ENCODE measurements around the gene LAMA1. TPM values are rescaled to one million over a fixed set of nuclear protein-coding genes. Genes with fewer than 3 reads are reported as not detected.
"Not testable (repeated sequence)": the region's sequence is repeated elsewhere in the genome, so short reads cannot be mapped to it uniquely, and the experiment has no call there.

The LAMA1 gene
- total and polyA plus RNA-seq, 4 experiments from 2014 or later = not detected

GRCh38 chr18:7155092-7155491, 37.5 kb upstream of the LAMA1 start:
- ChIA-PET CTCF (ENCODE audit: partially characterized antibody) (no interaction called here), POLR2A (ENCODE audit: partially characterized antibody) (no interaction called here)
- intact Hi-C loops (cut with micrococcal nuclease) = no loop called here
- H3K27me3 Mint-ChIP-seq = no peaks in the 10 kb centered on the region
- peaks cover 0 to 3% (median 0%) of the 10 kb centered on the region in 8 donors for H3K9me3 Mint-ChIP-seq
- Histone ChIP-seq H3K9me3 (ENCODE audit: control insufficient read depth in 1 of 2, low read length in 2 of 2) (no peaks in the 10 kb centered on the region), H3K27ac (ENCODE audit: low read depth, low read length) (no peak overlapping the region), H3K27me3 (ENCODE audit: insufficient read depth, low read length) (no peaks in the 10 kb centered on the region), H3K4me1 (ENCODE audit: insufficient read depth, low read length) (no peaks in the 10 kb centered on the region), H3K36me3 (ENCODE audit: insufficient read depth, low read length) (no peaks in the 10 kb centered on the region), H3K4me3 (ENCODE audit: low read length in 2 of 2) (no peak overlapping the region)
- H3K27ac Mint-ChIP-seq = no peak overlapping the region
- H3K4me1 Mint-ChIP-seq = no peaks in the 10 kb centered on the region
- no peaks in the 10 kb centered on the region for H3K36me3 Mint-ChIP-seq
- no peak for DNase-seq
- no peak overlapping the region for H3K4me3 Mint-ChIP-seq

GRCh38 chr18:7152440-7152839, 34.8 kb upstream of the LAMA1 start:
- no peaks in the 10 kb centered on the region for H3K4me1 ChIP-seq (ENCODE audit: insufficient read depth, low read length)
- no peaks in the 10 kb centered on the region for H3K9me3 ChIP-seq (ENCODE audit: control insufficient read depth in 1 of 2, low read length in 2 of 2)
- H3K4me3 Mint-ChIP-seq = no peak overlapping the region
- no peaks in the 10 kb centered on the region for H3K36me3 Mint-ChIP-seq
- no peaks in the 10 kb centered on the region for H3K27me3 Mint-ChIP-seq
- no peak overlapping the region for H3K27ac ChIP-seq (ENCODE audit: low read depth, low read length)
- intact Hi-C loops (cut with micrococcal nuclease) = no loop called here
- peaks cover 0 to 6% (median 0%) of the 10 kb centered on the region in 8 donors for H3K9me3 Mint-ChIP-seq
- no peaks in the 10 kb centered on the region for H3K4me1 Mint-ChIP-seq
- no peaks in the 10 kb centered on the region for H3K36me3 ChIP-seq (ENCODE audit: insufficient read depth, low read length)
- ChIA-PET POLR2A (ENCODE audit: partially characterized antibody) (no interaction called here), CTCF (ENCODE audit: partially characterized antibody) (no interaction called here)
- no peak overlapping the region for H3K4me3 ChIP-seq (ENCODE audit: low read length in 2 of 2)
- no peak for DNase-seq
- H3K27me3 ChIP-seq (ENCODE audit: insufficient read depth, low read length) = no peaks in the 10 kb centered on the region
- H3K27ac Mint-ChIP-seq = no peak overlapping the region

GRCh38 chr18:7147399-7147798, 29.8 kb upstream of the LAMA1 start:
- no peak overlapping the region for H3K4me3 ChIP-seq (ENCODE audit: low read length in 2 of 2)
- H3K36me3 ChIP-seq (ENCODE audit: insufficient read depth, low read length) = no peaks in the 10 kb centered on the region
- Mint-ChIP-seq H3K36me3 (no peaks in the 10 kb centered on the region), H3K9me3 (peaks cover 0 to 5% (median under 1%) of the 10 kb centered on the region in 8 donors), H3K27me3 (no peaks in the 10 kb centered on the region), H3K4me3 (no peak overlapping the region), H3K27ac (no peak overlapping the region), H3K4me1 (no peaks in the 10 kb centered on the region)
- H3K4me1 ChIP-seq (ENCODE audit: insufficient read depth, low read length) = no peaks in the 10 kb centered on the region
- no peaks in the 10 kb centered on the region for H3K9me3 ChIP-seq (ENCODE audit: control insufficient read depth in 1 of 2, low read length in 2 of 2)
- ChIA-PET CTCF (ENCODE audit: partially characterized antibody) (no interaction called here), POLR2A (ENCODE audit: partially characterized antibody) (no interaction called here)
- no peak overlapping the region for H3K27ac ChIP-seq (ENCODE audit: low read depth, low read length)
- no peaks in the 10 kb centered on the region for H3K27me3 ChIP-seq (ENCODE audit: insufficient read depth, low read length)
- intact Hi-C loops (cut with micrococcal nuclease) = no loop called here
- no peak for DNase-seq

DNA sequence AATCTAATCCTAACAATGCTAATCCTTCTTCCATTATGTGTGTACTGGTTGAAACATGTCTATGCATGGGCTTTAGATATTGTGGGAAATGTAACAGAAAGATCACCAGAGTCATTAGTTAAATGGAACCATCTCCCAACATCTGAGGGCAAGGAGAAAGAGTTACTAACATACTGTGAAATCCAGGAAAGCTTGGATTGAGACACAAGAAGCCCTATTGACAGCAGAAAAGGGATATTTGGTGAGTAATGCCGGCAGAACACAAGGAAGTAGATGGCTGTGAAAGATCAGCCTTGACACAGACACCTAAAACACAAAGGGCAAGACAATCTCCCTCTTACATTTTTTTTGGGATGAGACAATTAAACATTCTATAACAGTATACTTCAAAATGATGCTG, 28.5 kb upstream of the LAMA1 start:
- no peaks in the 10 kb centered on the region for H3K36me3 Mint-ChIP-seq
- Histone ChIP-seq H3K27ac (ENCODE audit: low read depth, low read length) (no peak overlapping the region), H3K36me3 (ENCODE audit: insufficient read depth, low read length) (no peaks in the 10 kb centered on the region), H3K9me3 (ENCODE audit: control insufficient read depth in 1 of 2, low read length in 2 of 2) (no peaks in the 10 kb centered on the region), H3K4me3 (ENCODE audit: low read length in 2 of 2) (no peak overlapping the region), H3K27me3 (ENCODE audit: insufficient read depth, low read length) (no peaks in the 10 kb centered on the region), H3K4me1 (ENCODE audit: insufficient read depth, low read length) (no peaks in the 10 kb centered on the region)
- ChIA-PET POLR2A (ENCODE audit: partially characterized antibody) (no interaction called here), CTCF (ENCODE audit: partially characterized antibody) (no interaction called here)
- no peaks in the 10 kb centered on the region for H3K27me3 Mint-ChIP-seq
- no peaks in the 10 kb centered on the region for H3K4me1 Mint-ChIP-seq
- no peak overlapping the region for H3K4me3 Mint-ChIP-seq
- intact Hi-C loops (cut with micrococcal nuclease) = no loop called here
- no peak for DNase-seq
- H3K9me3 Mint-ChIP-seq = peaks cover 0 to 4% (median under 1%) of the 10 kb centered on the region in 8 donors
- H3K27ac Mint-ChIP-seq = no peak overlapping the region

DNA sequence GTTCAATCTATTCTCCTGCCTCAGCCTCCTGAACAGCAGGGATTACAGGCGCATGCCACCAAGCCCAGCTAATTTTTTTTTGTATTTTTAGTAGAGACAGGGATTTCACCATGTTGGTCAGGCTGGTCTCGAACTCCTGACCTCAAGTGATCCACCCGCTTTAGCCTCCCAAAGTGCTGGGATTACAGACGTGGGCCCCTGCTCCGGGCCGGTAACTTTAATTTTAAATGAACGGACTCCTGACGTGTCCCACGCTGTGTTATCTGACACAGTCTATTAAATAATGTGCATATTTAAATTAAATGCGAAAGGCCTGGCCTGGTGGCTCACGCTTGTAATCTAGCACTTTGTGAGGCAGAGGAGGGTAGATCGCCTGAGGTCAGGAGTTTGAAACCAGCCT, 27.3 kb upstream of the LAMA1 start:
- H3K4me3 ChIP-seq (ENCODE audit: low read length in 2 of 2); DNase-seq; H3K36me3 Mint-ChIP-seq; POLR2A ChIA-PET (ENCODE audit: partially characterized antibody); intact Hi-C loops (cut with micrococcal nuclease); CTCF ChIA-PET (ENCODE audit: partially characterized antibody); H3K27me3 ChIP-seq (ENCODE audit: insufficient read depth, low read length); H3K9me3 Mint-ChIP-seq; H3K27ac Mint-ChIP-seq; H3K27me3 Mint-ChIP-seq; H3K4me1 Mint-ChIP-seq; H3K27ac ChIP-seq (ENCODE audit: low read depth, low read length); H3K4me3 Mint-ChIP-seq; H3K9me3 ChIP-seq (ENCODE audit: control insufficient read depth in 1 of 2, low read length in 2 of 2); H3K4me1 ChIP-seq (ENCODE audit: insufficient read depth, low read length); H3K36me3 ChIP-seq (ENCODE audit: insufficient read depth, low read length): not testable (repeated sequence)

DNA sequence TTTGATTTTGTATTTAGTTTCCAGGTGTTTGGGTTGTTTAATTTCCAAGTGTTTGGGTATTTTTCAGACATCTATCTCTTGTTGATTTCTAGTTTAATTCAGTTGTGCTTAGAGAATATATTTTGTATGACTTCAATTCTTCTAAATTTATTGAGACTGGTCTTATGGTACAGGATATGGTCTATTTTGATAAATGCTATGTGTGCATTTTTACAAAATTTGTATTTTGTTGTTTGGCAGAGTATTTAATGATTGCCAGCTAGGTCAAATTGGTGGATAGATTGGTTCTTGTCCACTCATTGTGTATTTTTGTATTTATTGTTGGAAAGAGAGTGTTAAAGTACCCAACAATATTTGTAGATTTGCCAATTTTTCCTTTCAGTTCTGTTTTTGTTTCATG, 23.7 kb upstream of the LAMA1 start:
- Mint-ChIP-seq H3K27me3 (no peaks in the 10 kb centered on the region), H3K27ac (no peak overlapping the region), H3K9me3 (peaks cover 0 to 13% (median under 1%) of the 10 kb centered on the region in 8 donors), H3K4me1 (no peaks in the 10 kb centered on the region), H3K4me3 (no peak overlapping the region), H3K36me3 (no peaks in the 10 kb centered on the region)
- no peaks in the 10 kb centered on the region for H3K36me3 ChIP-seq (ENCODE audit: insufficient read depth, low read length)
- no peak for DNase-seq
- ChIA-PET CTCF (ENCODE audit: partially characterized antibody) (no interaction called here), POLR2A (ENCODE audit: partially characterized antibody) (no interaction called here)
- H3K27me3 ChIP-seq (ENCODE audit: insufficient read depth, low read length) = no peaks in the 10 kb centered on the region
- H3K4me3 ChIP-seq (ENCODE audit: low read length in 2 of 2) = no peak overlapping the region
- H3K27ac ChIP-seq (ENCODE audit: low read depth, low read length) = no peak overlapping the region
- H3K4me1 ChIP-seq (ENCODE audit: insufficient read depth, low read length) = no peaks in the 10 kb centered on the region
- intact Hi-C loops (cut with micrococcal nuclease) = no loop called here
- H3K9me3 ChIP-seq (ENCODE audit: control insufficient read depth in 1 of 2, low read length in 2 of 2) = no peaks in the 10 kb centered on the region

DNA sequence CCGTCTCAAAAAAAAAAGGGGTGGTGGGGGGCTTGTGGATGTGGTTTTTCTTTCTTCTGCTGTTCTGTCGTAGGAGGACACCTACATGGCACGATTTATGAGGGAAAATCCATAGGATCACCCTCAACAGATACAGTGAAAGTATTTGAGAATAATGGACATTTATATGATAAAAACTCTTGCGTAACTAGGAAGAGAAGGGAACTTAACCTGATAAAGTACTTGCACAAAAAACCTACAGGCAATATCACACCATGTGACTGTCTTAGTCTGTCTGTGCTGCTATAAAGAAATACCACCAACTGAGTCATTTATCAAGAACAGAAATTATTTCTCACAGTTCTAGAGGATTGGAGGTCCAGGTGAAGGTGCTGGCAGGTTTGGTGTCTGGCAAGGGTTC, 21.8 kb upstream of the LAMA1 start:
- intact Hi-C loops (cut with micrococcal nuclease) = no loop called here
- Mint-ChIP-seq H3K9me3 (peaks cover 0 to 15% (median 0%) of the 10 kb centered on the region in 8 donors), H3K36me3 (no peaks in the 10 kb centered on the region), H3K27me3 (no peaks in the 10 kb centered on the region), H3K4me1 (no peaks in the 10 kb centered on the region), H3K4me3 (no peak overlapping the region), H3K27ac (no peak overlapping the region)
- no peaks in the 10 kb centered on the region for H3K9me3 ChIP-seq (ENCODE audit: control insufficient read depth in 1 of 2, low read length in 2 of 2)
- no peak overlapping the region for H3K4me3 ChIP-seq (ENCODE audit: low read length in 2 of 2)
- no peaks in the 10 kb centered on the region for H3K36me3 ChIP-seq (ENCODE audit: insufficient read depth, low read length)
- ChIA-PET CTCF (ENCODE audit: partially characterized antibody) (no interaction called here), POLR2A (ENCODE audit: partially characterized antibody) (no interaction called here)
- H3K27me3 ChIP-seq (ENCODE audit: insufficient read depth, low read length) = no peaks in the 10 kb centered on the region
- H3K4me1 ChIP-seq (ENCODE audit: insufficient read depth, low read length) = no peaks in the 10 kb centered on the region
- no peak for DNase-seq
- H3K27ac ChIP-seq (ENCODE audit: low read depth, low read length) = no peak overlapping the region

DNA sequence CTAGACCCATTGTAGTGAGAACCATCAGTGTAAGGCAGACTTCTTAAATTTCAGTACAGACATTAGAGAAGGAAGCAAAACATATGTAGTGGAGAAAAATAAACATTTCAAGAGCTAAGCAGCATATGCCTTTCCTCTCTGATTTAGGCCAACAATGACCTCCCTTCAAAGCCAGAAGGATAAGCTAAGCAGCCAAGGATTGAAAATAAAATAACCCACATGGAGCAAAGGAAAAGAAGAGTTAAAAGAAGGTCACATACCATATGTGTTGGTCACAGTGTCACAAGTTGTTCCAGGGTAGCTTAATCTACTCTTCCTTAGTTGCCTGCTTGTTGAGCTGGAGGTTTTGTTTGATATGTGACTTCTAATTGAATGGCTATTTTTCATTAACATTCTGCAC, 15.6 kb upstream of the LAMA1 start:
- H3K36me3 Mint-ChIP-seq = no peaks in the 10 kb centered on the region
- ChIA-PET CTCF (ENCODE audit: partially characterized antibody) (no interaction called here), POLR2A (ENCODE audit: partially characterized antibody) (no interaction called here)
- no peaks in the 10 kb centered on the region for H3K27me3 Mint-ChIP-seq
- no peaks in the 10 kb centered on the region for H3K4me1 ChIP-seq (ENCODE audit: insufficient read depth, low read length)
- intact Hi-C loops (cut with micrococcal nuclease) = no loop called here
- H3K9me3 ChIP-seq (ENCODE audit: control insufficient read depth in 1 of 2, low read length in 2 of 2) = no peaks in the 10 kb centered on the region
- H3K27ac ChIP-seq (ENCODE audit: low read depth, low read length) = no peak overlapping the region
- H3K27ac Mint-ChIP-seq = no peak overlapping the region
- no peaks in the 10 kb centered on the region for H3K4me1 Mint-ChIP-seq
- H3K4me3 Mint-ChIP-seq = peak overlapping the region in 1 of 8 donors; percentile 11
- peaks cover 0 to 15% (median 7%) of the 10 kb centered on the region in 8 donors for H3K9me3 Mint-ChIP-seq
- H3K4me3 ChIP-seq (ENCODE audit: low read length in 2 of 2) = no peak overlapping the region
- H3K27me3 ChIP-seq (ENCODE audit: insufficient read depth, low read length) = no peaks in the 10 kb centered on the region
- H3K36me3 ChIP-seq (ENCODE audit: insufficient read depth, low read length) = no peaks in the 10 kb centered on the region
- no peak for DNase-seq
